ENCODE measurements around the gene CERS6.

The CERS6 gene

GRCh38 chr2:168538133-168538532, 82.1 kb downstream of the CERS6 start:
- Histone ChIP-seq H3K9ac (no peak overlapping the region), H3K4me1 (0 out of 2 replicates have a peak, but pooled peaks cover 4% of the 10 kb centered on the region), H3K27me3 (no peaks in the 10 kb centered on the region), H3K27ac (no peak overlapping the region), H3K9me3 (peaks cover 69% of the 10 kb centered on the region), H3K36me3 (peaks cover 39% of the 10 kb centered on the region), H3K4me3 (no peak overlapping the region), H3K4me2 (no peak overlapping the region), H4K20me1 (0 out of 2 replicates have a peak, but pooled peaks cover 16% of the 10 kb centered on the region)
- TF ChIP-seq Cebpa-rat (IDR thresholded peaks at IDR 0.05): no peak

- H3K27me3 ChIP-seq: no peaks in the 10 kb centered on the region
- H3K4me2 ChIP-seq: no peak overlapping the region
- peaks cover 20% of the 10 kb centered on the region; the same call in 1 of the 2 replicates for H4K20me1 ChIP-seq
- H3K9me3 ChIP-seq: peaks cover 65% of the 10 kb centered on the region
- no peak overlapping the region for H3K27ac ChIP-seq
- no peak overlapping the region for H3K9ac ChIP-seq
- peaks cover 38% of the 10 kb centered on the region for H3K36me3 ChIP-seq
- no peak for TF ChIP-seq Cebpa-rat (IDR thresholded peaks at IDR 0.05)
- H3K4me3 ChIP-seq: no peak overlapping the region
- H3K4me1 ChIP-seq: 0 out of 2 replicates have a peak, but pooled peaks cover 4% of the 10 kb centered on the region
These were observed 82.5 kb downstream of the CERS6 start for GRCh38 chr2:168538534-168538933.

- Histone ChIP-seq H3K27me3 (no peaks in the 10 kb centered on the region), H3K36me3 (peaks cover 23% of the 10 kb centered on the region), H4K20me1 (peaks cover 34% of the 10 kb centered on the region), H3K9me3 (peaks cover 51% of the 10 kb centered on the region), H3K4me1 (peaks cover 8% of the 10 kb centered on the region; the same call in 1 of the 2 replicates), H3K27ac (no peak overlapping the region), H3K4me3 (no peak overlapping the region), H3K4me2 (no peak overlapping the region), H3K9ac (no peak overlapping the region)
- no peak for TF ChIP-seq Cebpa-rat (IDR thresholded peaks at IDR 0.05)
These were observed 83.9 kb downstream of the CERS6 start for GRCh38 chr2:168539945-168540344.

GRCh38 chr2:168541858-168542257, 85.8 kb downstream of the CERS6 start:
- Histone ChIP-seq H3K4me3 (no peak overlapping the region), H3K36me3 (peaks cover 19% of the 10 kb centered on the region), H4K20me1 (peaks cover 52% of the 10 kb centered on the region), H3K9ac (no peak overlapping the region), H3K4me2 (no peak overlapping the region), H3K27me3 (no peaks in the 10 kb centered on the region), H3K4me1 (peaks cover 24% of the 10 kb centered on the region), H3K9me3 (peaks cover 40% of the 10 kb centered on the region), H3K27ac (no peak overlapping the region)
- TF ChIP-seq Cebpa-rat (IDR thresholded peaks at IDR 0.05): no peak

GRCh38 chr2:168543037-168543436, 87.0 kb downstream of the CERS6 start:
- Histone ChIP-seq H3K9ac (no peak overlapping the region), H4K20me1 (peaks cover 53% of the 10 kb centered on the region), H3K4me1 (peaks cover 29% of the 10 kb centered on the region), H3K27ac (no peak overlapping the region), H3K27me3 (no peaks in the 10 kb centered on the region), H3K9me3 (peaks cover 39% of the 10 kb centered on the region), H3K4me3 (no peak overlapping the region), H3K4me2 (no peak overlapping the region), H3K36me3 (peaks cover 27% of the 10 kb centered on the region)
- no peak for TF ChIP-seq Cebpa-rat (IDR thresholded peaks at IDR 0.05)

- peaks cover 35% of the 10 kb centered on the region for H3K9me3 ChIP-seq
- H4K20me1 ChIP-seq: peaks cover 53% of the 10 kb centered on the region
- TF ChIP-seq Cebpa-rat (IDR thresholded peaks at IDR 0.05): no peak
- H3K27ac ChIP-seq: no peak overlapping the region
- peaks cover 29% of the 10 kb centered on the region for H3K4me1 ChIP-seq
- H3K9ac ChIP-seq: no peak overlapping the region
- H3K36me3 ChIP-seq: peaks cover 34% of the 10 kb centered on the region
- H3K4me2 ChIP-seq: no peak overlapping the region
- no peak overlapping the region for H3K4me3 ChIP-seq
- no peaks in the 10 kb centered on the region for H3K27me3 ChIP-seq
These were observed 87.9 kb downstream of the CERS6 start for GRCh38 chr2:168543935-168544334.

GRCh38 chr2:168545439-168546082, 89.5 kb downstream of the CERS6 start:
- peak overlapping the region; percentile 31 for H3K4me2 ChIP-seq
- peaks cover 29% of the 10 kb centered on the region for H3K4me1 ChIP-seq
- H3K36me3 ChIP-seq: peaks cover 37% of the 10 kb centered on the region
- H3K27me3 ChIP-seq: no peaks in the 10 kb centered on the region
- peaks cover 58% of the 10 kb centered on the region for H4K20me1 ChIP-seq
- no peak overlapping the region for H3K4me3 ChIP-seq
- TF ChIP-seq Cebpa-rat (IDR thresholded peaks at IDR 0.05): no peak
- H3K9me3 ChIP-seq: peaks cover 24% of the 10 kb centered on the region
- no peak overlapping the region for H3K27ac ChIP-seq
- no peak overlapping the region for H3K9ac ChIP-seq

GRCh38 chr2:168550670-168551069, 94.6 kb downstream of the CERS6 start:
- H3K36me3 ChIP-seq: peaks cover 45% of the 10 kb centered on the region
- no peak overlapping the region for H3K4me2 ChIP-seq
- no peak overlapping the region for H3K9ac ChIP-seq
- no peak for TF ChIP-seq Cebpa-rat (IDR thresholded peaks at IDR 0.05)
- H3K9me3 ChIP-seq: 0 out of 2 replicates have a peak, but pooled peaks cover 16% of the 10 kb centered on the region
- peaks cover 22% of the 10 kb centered on the region for H4K20me1 ChIP-seq
- no peak overlapping the region for H3K27ac ChIP-seq
- no peaks in the 10 kb centered on the region for H3K27me3 ChIP-seq
- H3K4me3 ChIP-seq: no peak overlapping the region
- H3K4me1 ChIP-seq: peaks cover 22% of the 10 kb centered on the region

GRCh38 chr2:168552450-168552856, 96.4 kb downstream of the CERS6 start:
- no peak overlapping the region for H3K9ac ChIP-seq
- H3K36me3 ChIP-seq: peaks cover 43% of the 10 kb centered on the region
- peak overlapping the region; percentile 9; the same call in 1 of the 2 replicates for H3K4me2 ChIP-seq
- peaks cover 16% of the 10 kb centered on the region; the same call in 1 of the 2 replicates for H3K9me3 ChIP-seq
- no peak overlapping the region for H3K4me3 ChIP-seq
- no peak for TF ChIP-seq Cebpa-rat (IDR thresholded peaks at IDR 0.05)
- 0 out of 2 replicates have a peak, but pooled peaks cover 10% of the 10 kb centered on the region for H4K20me1 ChIP-seq
- H3K27ac ChIP-seq: no peak overlapping the region
- H3K4me1 ChIP-seq: peaks cover 5% of the 10 kb centered on the region; the same call in 1 of the 2 replicates
- no peaks in the 10 kb centered on the region for H3K27me3 ChIP-seq

GRCh38 chr2:168555283-168555682, 99.2 kb downstream of the CERS6 start:
- H3K4me1 ChIP-seq: peaks cover 5% of the 10 kb centered on the region; the same call in 1 of the 2 replicates
- 0 out of 2 replicates have a peak, but pooled peaks cover 8% of the 10 kb centered on the region for H4K20me1 ChIP-seq
- H3K9me3 ChIP-seq: peaks cover 19% of the 10 kb centered on the region
- peaks cover 32% of the 10 kb centered on the region for H3K36me3 ChIP-seq
- no peak overlapping the region for H3K27ac ChIP-seq
- H3K4me3 ChIP-seq: no peak overlapping the region
- no peaks in the 10 kb centered on the region for H3K27me3 ChIP-seq
- no peak overlapping the region for H3K4me2 ChIP-seq
- no peak for TF ChIP-seq Cebpa-rat (IDR thresholded peaks at IDR 0.05)
- H3K9ac ChIP-seq: no peak overlapping the region
